ENCODE measurements around the gene ZNF536.

ZNF536 gene

DNA sequence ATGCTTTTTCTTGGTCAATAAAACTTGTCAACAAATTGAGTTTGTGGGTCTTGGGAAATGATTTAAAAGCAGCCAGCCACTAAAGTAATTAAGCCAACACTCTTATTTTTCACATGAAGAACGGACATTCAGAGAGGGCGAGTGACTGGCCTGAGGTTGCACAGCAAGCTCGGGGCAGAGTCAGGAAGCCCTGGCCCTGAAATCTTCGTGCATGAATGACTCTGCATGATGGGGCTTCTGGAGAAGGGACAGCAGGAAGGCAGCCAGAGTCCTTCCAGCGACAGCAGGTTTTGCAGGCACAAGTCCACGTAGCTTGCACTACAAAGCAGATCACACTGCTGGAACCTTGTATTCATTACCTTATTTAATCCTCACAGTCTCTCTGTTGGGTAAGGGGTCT is 232.5 kb downstream of the ZNF536 start:
- in situ Hi-C loops (cut with MboI; ENCODE audit: low pct_unique_long_range_greater_than_20kb, low sequenced_read_pairs) = no loop called here
- DNase-seq = no peak

DNA sequence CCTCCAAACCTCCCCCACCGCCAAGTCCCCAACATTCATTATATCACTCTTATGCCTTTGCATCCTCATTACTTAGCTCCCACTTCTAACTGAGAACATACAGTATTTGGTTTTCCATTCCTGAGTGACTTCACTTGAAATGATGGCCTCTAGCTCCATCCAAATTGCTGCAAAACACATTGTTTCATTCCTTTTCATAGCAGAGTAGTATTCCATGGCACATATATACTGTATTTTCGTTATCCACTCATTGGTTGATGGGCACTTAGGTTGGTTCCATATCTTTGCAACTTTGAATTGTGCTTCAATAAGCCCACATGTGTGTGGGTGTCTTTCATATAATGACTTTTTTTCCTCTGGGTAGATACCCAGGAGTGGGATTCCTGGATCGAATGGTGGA is 233.1 kb downstream of the ZNF536 start:
- in situ Hi-C loops (cut with MboI; ENCODE audit: low pct_unique_long_range_greater_than_20kb, low sequenced_read_pairs) = no loop called here
- DNase-seq = no peak

DNA sequence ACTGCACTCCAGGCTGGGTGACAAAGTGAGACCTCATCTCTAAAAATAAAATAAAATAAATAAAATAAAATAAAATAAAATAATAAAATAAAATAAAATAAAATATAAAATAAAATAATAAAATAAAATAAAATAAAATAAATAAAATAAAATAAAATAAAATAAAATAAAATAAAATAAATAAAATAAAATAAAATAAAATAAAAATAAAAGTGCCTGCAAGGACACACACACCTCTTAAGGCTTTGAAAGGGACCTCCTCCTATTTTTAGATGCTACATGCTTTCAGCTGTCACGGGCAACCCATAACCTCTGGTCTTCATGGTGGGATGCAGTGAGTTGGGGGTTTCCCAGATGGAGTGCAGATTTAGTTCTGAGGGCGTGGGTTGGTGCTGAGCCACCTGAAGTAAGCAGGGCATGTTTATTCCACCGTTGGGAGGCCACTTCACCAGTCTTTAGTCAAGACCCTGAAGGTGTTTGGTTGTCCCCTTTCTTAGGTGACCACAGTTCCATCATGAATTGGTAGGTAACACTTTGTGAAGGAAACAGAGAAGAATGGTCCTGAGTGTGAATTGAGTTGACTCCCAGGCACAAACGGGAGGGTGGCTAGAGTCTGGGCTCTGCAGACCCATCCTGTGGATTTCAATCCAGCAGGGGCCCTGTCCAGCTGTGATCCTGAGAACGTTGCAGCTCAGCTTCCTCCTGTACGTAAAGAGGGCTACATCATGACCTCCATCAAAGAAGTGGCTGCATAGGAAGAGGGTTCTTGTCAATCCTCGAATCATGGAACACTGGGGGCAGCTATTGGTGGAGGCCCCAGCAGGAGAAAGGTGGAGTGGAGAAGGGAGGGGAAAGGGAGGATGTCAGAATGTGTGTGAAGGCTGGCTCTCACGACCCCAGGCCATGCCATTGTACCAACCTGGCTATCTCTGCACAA is 234.2 kb downstream of the ZNF536 start:
- in situ Hi-C loops (cut with MboI; ENCODE audit: low pct_unique_long_range_greater_than_20kb, low sequenced_read_pairs) = no loop called here
- DNase-seq = no peak

Measured in KBM-7 (cell line).